Kidney (tissue), 14 donors: ENCODE data around the gene ZNF462. TPM values are rescaled to one million over a fixed set of nuclear protein-coding genes. Genes with fewer than 3 reads are reported as not detected.
A peak's percentile ranks its signal among the peaks of the same experiment; 100 is the strongest.

Source experiments
- DNase-seq, 5 donors: peaks; one replicate each; pipeline ENCODE4 v3.0.0-alpha.2; 2013 to 2020
- FAIRE-seq: peaks from 2 replicates; lab custom pipeline; 2012; peaks lifted over from hg19 to GRCh38; lab: Jason Lieb, UNC
- H3K27ac ChIP-seq, 2 donors: one replicate each; pipeline ENCODE4 v1.7.0; 2013; ENCODE audit warnings: low read depth in 2 of 2, low read length in 2 of 2, inconsistent platforms in 1 of 2
- H3K27me3 ChIP-seq: one replicate; pipeline ENCODE4 v1.7.1; 2013; ENCODE audit warnings: low read length, inconsistent platforms; ENCODE audit not compliant: control insufficient read depth, insufficient read depth
- H3K36me3 ChIP-seq, 3 donors: one replicate each; pipeline versions ENCODE4 v1.7.0 to v1.7.1; 2013; ENCODE audit warnings: low read length in 3 of 3, control low read depth in 1 of 3, inconsistent platforms in 1 of 3; ENCODE audit not compliant: insufficient read depth in 3 of 3, control insufficient read depth in 2 of 3
- H3K4me1 ChIP-seq, 3 donors: one replicate each; pipeline versions ENCODE4 v1.7.0 to v1.7.1; 2013; ENCODE audit warnings: low read length in 3 of 3, inconsistent platforms in 1 of 3, low read depth in 1 of 3; ENCODE audit not compliant: control insufficient read depth in 2 of 3, insufficient read depth in 2 of 3
- H3K4me3 ChIP-seq, 3 donors: one replicate each; pipeline versions ENCODE4 v1.7.0 to v1.8.1; 2013; ENCODE audit warnings: low read length in 3 of 3, control low read depth in 1 of 3, inconsistent platforms in 1 of 3
- H3K9ac ChIP-seq, 3 donors: one replicate each; pipeline versions ENCODE4 v1.7.0 to v1.7.1; 2013; ENCODE audit warnings: low read length in 3 of 3, control low read depth in 1 of 3, inconsistent platforms in 1 of 3
- H3K9me3 ChIP-seq, 3 donors: one replicate each; pipeline versions ENCODE4 v1.7.0 to v1.7.1; 2013; ENCODE audit warnings: low read length in 3 of 3, control low read depth in 1 of 3, inconsistent platforms in 1 of 3; ENCODE audit not compliant: control insufficient read depth in 2 of 3, insufficient read depth in 1 of 3
- intact Hi-C: fragments of 100-400 bp; cut with DNase I; formaldehyde crosslinking; loops from one replicate; pipeline ENCODE4 v1.11.1; 2022
- polyA plus RNA-seq: library from polyadenylated mRNA; stranded (reverse); fragments of 350-450 nt; fragmentation: Illumina TruSeq; extraction: RNeasy Lipid Tissue Mini Kit (QIAGEN cat#74804); gene quantifications from one replicate; pipeline ENCODE4 v1.2.3, GENCODE V29; 2014; ENCODE audit warnings: low read depth, low replicate concordance; ENCODE audit not compliant: insufficient read depth
- total RNA-seq: library from RNA; stranded (reverse); fragmentation: NEBNext Ultra II Directional; extraction: Animal tissue kit (Norgen Biotek cat#: 25700); gene quantifications from one replicate; pipeline ENCODE4 v1.2.1, GENCODE V29; 2021
- TF ChIP-seq, protein P1 (sequence below): IDR thresholded peaks from 3 replicates; pipeline ENCODE4 v1.5.1; 2012; ENCODE audit warnings: mild to moderate bottlenecking, moderate library complexity, borderline replicate concordance; ENCODE audit not compliant: insufficient read depth; ENCODE audit errors: extremely low read depth
- donor health status: control.
- donor health status: control.
- donor health status: control.
- donor health status: control.
- donor health status: control.
- donor health status: DM: yes; HTN: yes; CAD: no.
- donor health status: Normal renal cell carcinoma (clear cell type).

The ZNF462 gene
- total and polyA plus RNA-seq, 2 donors from 2014 or later, result 1.8 to 47.0 TPM

DNA sequence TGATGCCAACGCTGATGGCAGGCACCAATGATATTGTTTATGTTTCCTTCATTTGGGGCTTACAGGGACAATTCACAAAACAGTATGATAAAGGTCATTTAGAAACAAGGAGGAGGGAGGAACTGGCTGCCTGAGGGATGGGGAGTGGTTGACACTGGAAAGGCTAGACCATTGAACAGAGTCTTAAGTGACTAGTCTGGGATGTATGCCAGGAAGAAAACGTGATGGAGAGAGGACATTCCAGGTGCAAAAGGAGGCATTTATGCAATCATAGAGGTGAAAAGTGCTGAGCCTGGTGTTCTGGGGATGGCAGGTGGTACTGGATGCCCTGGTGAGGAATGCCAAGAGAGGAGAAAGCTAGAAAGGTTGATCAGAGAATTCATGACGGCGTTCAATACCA is 153.4 kb downstream of the ZNF462 start:
- H3K9ac ChIP-seq, result no peak overlapping the region
- peaks cover 0 to 4% (median 0%) of the 10 kb centered on the region in 3 donors for H3K4me1 ChIP-seq
- no peak for DNase-seq
- H3K27me3 ChIP-seq, result no peaks in the 10 kb centered on the region
- H3K27ac ChIP-seq, result no peak overlapping the region
- H3K36me3 ChIP-seq, result no peaks in the 10 kb centered on the region
- no peak overlapping the region for H3K4me3 ChIP-seq
- TF ChIP-seq, protein P1, sequence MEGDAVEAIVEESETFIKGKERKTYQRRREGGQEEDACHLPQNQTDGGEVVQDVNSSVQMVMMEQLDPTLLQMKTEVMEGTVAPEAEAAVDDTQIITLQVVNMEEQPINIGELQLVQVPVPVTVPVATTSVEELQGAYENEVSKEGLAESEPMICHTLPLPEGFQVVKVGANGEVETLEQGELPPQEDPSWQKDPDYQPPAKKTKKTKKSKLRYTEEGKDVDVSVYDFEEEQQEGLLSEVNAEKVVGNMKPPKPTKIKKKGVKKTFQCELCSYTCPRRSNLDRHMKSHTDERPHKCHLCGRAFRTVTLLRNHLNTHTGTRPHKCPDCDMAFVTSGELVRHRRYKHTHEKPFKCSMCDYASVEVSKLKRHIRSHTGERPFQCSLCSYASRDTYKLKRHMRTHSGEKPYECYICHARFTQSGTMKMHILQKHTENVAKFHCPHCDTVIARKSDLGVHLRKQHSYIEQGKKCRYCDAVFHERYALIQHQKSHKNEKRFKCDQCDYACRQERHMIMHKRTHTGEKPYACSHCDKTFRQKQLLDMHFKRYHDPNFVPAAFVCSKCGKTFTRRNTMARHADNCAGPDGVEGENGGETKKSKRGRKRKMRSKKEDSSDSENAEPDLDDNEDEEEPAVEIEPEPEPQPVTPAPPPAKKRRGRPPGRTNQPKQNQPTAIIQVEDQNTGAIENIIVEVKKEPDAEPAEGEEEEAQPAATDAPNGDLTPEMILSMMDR, result no peak
- intact Hi-C loops, result no loop called here
- no peak for FAIRE-seq
- peaks cover 0 to 7% (median 0%) of the 10 kb centered on the region in 3 donors for H3K9me3 ChIP-seq

DNA sequence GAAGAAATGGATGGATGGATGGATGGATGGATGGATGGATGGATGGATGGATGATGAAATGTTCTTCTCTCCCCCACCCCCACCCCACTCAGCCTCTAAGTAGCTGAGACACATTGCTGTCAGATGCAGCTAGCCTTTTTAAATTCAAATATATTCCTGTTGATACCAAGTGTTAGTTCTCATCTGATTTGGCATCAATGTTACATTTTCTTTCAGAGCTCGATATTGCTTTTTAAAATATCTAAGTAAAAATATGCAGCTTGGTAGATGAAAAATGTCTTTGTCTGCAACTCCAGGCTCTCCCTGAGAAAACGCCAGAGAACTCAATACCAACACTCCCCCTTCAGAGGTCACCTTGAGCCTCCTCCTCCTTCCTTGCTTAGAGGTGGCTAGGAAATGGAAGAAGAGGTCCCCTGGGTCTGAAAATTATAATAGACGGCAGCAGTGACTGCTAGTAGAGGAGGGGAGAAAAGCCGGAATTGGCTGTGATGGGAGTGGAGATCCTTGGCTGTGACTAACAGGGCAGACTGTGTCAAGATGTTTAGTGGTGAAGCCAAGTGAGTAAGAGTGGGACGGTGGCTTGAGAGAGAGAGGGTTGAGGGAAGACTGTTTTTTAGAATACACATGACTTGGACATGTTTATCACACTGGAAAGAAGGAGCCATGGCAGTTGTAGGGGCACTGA is 156.0 kb downstream of the ZNF462 start:
- intact Hi-C loops, result no loop called here
- H3K4me1 ChIP-seq, result peaks cover 0 to 4% (median 0%) of the 10 kb centered on the region in 3 donors
- H3K27ac ChIP-seq, result no peak overlapping the region
- H3K4me3 ChIP-seq, result no peak overlapping the region
- peaks cover 0 to 7% (median 0%) of the 10 kb centered on the region in 3 donors for H3K9me3 ChIP-seq
- no peak overlapping the region for H3K9ac ChIP-seq
- no peaks in the 10 kb centered on the region for H3K27me3 ChIP-seq
- TF ChIP-seq, protein P1, result no peak
- no peaks in the 10 kb centered on the region for H3K36me3 ChIP-seq
- FAIRE-seq, result no peak
- DNase-seq, result peak in 1 of 5 donors; percentile 10

GRCh38 chr9:107020040-107020530 is 157.1 kb downstream of the ZNF462 start:
- TF ChIP-seq, protein P1, result no peak
- Histone ChIP-seq H3K27me3 (no peaks in the 10 kb centered on the region), H3K4me3 (no peak overlapping the region), H3K9ac (no peak overlapping the region), H3K36me3 (no peaks in the 10 kb centered on the region), H3K4me1 (peaks cover 0 to 4% (median 0%) of the 10 kb centered on the region in 3 donors), H3K27ac (no peak overlapping the region), H3K9me3 (peaks cover 0 to 7% (median 0%) of the 10 kb centered on the region in 3 donors)
- intact Hi-C loops, result no loop called here
- DNase-seq, result peak in 4 of 5 donors; percentile 38 to 94 (median 70)
- FAIRE-seq, result no peak
